GM19023 (cell line): Measurements from ENCODE around the gene ITPA.

ENCODE experiments used
- ATAC-seq: cut with Tn5 transposase; IDR thresholded peaks from one replicate; pipeline ENCODE4 v1.9.1; 2021; ENCODE audit warnings: mild to moderate bottlenecking, moderate library complexity; ENCODE audit not compliant: unreplicated experiment

The ITPA gene

DNA sequence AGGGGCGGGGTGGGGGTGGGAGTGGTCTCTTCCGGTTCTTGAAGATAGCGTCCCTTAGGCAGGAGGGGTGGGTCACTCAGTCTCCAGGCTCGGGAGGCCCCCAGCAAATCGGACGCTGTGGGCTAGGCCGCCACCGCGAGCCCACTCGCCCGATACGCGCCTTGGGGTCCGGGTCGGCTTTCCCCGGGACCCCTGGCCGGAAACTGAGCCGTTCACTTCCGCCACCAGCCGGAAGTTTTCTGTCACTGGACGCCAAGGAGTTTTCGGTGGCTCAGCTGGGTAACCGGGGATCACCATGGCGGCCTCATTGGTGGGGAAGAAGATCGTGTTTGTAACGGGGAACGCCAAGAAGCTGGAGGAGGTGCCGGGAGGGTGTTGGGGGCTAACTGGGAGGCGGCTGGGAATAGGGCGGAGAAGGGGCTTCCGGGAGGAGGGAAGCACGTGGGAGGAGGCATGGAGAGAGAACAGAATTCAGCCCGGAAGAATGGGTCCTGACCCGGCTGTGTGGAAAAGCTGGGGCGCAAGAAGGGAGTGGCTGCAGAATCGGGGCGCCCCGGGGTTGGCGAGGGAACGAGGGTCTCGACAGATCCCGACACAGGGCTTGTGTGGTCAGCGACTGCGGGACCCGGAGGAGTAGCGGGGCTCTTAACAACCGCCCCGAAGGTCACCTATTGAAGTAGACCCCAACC is at the start of gene ITPA:
Gene ITPA (plus strand): TSS at position 242 of the 689 bp plus-strand sequence. CDS start 54 bp downstream, at position 296.
- ATAC-seq, result peak; percentile 50

DNA sequence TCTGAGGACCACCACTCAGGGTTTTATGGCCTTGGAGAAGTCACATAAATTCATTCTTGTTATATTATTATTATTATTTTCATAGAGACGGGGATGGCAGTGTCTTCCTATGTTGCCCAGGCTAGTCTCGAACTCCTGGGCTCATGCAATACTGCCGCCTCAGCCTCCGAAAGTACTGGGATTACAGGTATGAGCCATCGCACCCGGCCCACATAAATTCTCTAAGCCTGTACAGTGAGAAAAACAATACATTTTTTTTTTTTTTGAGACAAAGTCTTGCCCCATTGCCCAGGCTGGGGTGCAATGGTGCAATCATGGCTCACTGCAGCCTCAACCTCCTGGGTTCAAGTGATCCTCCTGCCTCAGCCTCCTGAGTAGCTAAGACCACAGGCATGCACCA is 48.9 kb upstream of the ITPA start:
- ATAC-seq, result no peak

DNA sequence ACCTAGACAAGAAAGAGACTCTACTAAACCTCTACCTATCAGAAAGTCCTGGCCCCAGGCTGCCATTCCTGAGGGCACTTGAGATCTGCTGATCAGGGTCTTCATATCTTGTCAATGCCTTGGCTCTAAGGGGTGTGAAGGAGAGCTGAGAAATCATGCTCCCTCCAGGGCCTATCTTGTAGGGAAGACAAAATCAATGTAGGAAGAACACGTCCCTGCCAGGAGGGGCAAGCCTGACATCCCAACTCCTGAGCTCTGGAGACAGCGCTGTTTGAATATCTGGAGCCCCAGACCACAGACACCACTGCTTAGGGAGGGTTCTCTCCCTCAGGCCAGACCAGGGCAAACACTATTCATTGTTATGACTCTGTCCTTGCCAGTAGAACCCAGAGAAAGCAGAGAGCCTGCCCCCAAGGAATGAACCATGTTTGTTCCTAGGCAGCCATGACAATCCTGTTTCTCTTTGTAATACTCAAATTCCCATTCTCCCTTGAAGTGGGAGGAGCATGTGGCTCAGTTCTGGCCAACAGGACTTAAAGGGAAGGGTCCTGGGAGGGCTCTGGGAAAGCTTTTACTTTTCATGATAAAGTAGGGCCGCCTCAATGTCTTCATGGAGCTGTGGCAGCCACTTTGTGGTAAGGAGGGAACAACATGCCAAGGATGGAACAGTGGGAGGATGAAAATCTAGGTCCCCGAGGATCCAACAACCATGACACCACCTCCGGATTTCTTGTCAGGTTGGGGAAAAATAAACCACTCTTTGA is 47.8 kb upstream of the ITPA start:
- ATAC-seq, result no peak

DNA sequence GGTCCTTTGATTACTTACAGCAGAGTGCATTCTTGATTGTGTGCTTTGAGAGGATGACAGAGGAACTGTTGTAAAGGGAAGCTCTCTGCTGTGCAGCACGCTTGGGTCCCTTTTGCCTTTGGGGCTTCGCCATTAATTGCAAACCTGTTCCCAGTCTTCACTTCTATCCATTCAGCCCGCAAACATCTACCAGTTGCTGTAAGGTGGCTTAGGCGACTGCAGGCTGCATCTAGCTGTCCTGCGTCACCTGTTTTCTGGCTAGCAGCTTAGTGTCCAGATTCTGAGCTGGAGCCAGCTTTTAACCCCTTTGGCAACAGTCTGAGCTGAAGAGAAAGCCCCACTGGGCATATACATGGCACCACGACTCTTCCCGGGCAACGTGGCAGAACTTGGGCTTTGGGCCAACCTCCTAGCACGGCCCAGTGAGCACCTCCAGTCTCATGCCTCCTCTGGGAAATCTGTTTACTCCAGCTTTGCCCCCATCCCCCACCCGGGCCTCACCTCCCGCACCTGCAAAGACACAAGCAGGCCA is 47.2 kb upstream of the ITPA start:
- no peak for ATAC-seq

DNA sequence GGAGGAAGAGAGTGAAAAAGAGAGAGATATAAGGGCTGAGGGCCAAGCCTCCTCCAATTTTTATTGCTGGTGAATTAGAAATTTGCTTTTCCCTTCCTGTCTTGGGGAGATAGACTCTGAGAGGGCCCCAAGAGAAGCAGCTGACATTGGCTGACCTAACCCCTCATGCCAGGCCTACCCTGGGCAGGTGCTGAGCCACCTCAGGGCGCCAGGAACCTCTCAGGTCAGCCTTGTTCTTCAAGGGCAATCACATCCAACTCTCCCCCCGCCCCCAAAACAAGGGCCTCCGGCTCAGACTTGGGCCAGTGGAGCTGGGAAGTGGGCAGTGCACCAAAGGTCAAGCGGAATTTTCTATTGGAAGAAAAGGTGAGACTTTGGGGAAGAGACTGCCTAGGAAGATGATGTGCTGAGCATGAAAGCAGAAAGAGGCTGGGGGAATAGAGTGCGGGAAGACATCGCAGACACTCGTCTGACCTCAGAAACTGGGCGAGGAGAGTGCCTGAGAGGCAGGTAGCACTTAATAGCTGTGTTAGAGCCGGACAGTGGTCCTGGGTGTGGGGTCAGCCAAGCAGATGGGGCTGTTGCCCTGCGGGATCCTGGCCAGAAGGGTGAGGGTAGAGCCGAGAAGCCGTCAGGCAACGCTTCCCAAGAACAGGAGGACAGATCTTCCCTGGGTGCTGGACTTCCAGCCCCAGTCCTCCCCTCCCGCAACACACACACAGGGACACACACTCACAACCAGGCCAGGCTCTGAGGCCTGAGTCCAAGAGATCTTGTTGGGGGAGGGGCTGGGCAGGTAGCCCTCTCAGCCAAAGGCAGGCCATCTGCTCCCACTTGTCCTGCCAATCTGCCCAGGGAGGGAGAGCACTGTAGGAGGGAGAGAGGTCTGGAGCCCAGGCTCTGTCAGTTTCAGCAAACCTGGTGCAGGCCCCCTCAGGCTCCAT is 45.9 kb upstream of the ITPA start:
- no peak for ATAC-seq

DNA sequence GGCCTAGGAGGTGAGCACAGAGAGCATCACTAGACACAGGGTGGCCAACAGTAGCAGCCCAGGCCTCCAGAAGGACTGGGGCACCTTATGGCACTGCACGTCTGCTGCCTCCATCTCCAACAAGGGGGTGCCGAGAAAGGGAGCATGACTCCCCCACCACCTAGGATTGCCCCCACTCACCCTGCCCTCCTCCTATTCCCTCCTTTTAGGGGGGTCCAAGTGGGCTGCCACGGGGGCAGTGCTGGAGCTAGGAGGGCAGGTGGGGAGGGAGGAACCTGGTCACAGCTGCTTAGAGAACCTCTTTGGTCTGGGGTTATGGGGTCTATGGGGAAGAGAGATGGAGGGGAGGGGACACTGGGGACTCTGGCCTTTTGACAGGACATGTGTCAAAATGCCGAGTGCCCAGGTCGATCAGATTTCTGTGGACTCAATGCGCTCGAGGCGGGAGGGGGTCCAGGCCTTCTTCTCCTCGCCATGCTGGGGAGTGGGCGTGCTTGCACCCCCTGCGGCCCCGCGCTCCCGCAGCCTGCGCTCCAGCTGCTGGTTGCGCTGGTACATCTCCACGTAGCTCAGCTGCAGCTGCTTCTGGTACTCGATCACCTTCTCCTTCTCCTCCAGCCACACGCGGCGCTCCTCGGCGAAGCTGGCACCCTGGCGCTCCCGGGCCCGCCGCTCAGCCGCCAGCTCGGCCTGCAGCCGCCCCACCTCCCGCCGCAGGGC is 45.1 kb upstream of the ITPA start:
- ATAC-seq, result no peak

DNA sequence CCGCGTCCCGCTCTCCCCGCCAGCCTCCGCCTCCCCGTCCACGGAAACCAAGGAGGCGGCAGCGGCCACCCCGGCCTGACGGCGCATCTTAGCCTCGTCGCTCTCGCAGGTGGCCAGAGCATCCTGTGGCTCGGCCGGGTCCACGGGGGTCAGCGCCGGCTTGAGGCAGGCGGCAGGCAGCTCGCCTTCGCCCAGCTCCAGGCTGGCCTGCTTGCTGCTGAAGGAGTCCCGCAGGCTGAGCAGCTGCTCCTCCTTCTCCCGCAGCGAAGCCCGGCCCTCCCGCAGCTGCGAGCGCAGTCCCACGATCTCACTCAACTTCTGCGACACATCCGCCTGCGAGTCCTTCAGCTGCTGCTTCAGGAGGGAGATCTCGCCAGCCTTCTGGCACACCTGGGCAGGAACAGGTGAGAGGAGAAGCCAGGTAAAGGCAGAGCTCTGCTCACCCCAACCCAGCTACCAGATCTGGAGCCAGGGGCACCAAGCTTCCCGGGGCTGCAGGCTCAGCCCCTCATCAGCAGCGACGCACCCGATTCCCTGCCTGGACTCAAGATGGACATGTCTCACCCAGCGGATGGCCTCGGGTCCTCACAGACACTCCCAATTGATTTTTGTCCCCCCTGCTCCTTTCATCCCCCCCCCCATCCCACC is 44.4 kb upstream of the ITPA start:
- ATAC-seq, result no peak

DNA sequence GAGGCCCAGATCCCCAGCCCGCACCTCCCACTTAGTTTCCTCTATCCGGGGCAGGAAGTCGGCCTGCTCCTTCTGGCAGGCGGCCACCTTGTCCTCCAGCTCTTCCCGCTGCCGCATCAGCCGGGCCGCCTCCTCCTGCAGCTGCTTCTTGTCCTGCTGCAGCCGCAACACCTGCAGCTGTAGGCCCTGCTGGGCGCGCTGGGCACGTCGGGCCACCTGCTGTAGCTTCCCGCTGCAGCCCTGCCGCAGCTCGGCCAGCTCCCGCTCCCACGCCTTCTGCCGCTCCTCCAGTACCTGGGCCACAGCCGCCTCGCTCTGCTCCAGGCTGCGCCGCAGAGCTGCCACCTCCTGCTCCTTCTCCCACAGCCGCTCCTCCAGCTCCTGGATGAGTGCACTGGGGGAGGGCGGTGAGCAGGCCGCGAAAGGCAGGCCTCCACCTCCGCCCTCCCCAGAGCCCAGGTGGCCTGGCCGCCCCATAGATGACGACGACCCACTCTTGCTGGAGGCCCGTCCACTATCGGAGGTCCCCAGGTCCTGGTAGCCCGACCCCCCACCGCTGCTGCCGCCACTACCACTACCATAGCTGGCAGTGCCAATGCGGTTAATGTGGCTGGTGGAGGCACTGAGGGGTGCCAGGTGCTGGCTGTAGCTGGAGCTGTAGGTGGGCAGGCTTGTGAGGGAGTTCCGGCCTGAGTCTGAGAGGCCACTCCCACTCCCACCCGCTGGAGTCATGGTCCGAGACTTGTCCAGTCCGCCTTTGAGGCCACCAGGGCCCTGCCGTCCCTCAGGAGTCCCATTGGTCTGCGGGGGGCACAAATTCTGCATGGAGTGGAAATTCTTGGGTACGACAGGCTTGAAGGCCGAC is 43.6 kb upstream of the ITPA start:
- ATAC-seq, result no peak

DNA sequence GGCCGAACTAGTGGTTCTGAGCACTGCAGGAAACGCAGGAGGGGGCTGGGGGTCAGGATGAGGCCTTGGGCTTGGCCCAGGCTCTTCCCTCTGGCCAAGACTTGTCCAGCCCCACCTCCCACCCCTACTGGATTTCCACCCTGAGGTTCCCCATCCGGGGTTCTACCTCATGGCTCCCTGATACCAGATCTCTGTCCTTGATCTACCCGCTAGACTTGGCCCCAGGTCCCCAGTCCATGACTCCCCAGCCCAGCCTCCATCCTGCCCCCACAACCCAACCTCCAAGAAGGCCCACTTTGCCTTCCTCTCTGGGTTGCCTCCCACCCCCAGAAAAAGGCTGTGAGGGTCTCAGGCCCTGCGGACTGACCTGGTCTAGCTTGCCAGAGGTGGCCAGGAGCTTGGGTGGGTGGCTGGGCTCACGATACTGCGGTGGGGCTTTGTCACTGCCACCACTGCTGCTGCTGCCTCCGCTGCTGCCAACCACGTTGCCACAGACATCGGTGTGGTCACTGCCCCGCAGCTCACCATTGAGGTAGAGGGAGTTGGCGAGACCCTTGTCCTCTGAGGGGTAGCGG is 42.9 kb upstream of the ITPA start:
- no peak for ATAC-seq

DNA sequence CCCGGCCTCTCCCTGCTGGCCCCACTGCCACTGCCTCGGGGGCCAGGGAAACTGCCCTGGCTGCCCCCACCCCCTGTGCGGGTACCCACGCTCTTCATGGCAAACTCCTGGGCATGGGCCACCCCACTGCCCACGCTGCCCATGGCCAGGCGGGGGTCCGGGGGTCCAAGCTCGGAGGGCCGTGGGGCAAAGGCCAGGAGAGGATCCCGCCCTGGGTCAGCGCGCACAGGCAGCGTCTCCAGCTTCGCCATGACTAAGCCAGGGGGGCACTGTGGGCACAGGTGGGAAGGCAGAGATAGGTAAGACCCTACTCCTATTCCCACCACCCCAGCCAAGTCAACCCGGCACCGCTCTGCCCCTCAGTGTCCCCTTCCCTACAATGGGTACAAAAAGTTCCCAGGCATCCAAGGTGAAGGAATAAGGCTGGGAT is 42.4 kb upstream of the ITPA start:
- no peak for ATAC-seq

DNA sequence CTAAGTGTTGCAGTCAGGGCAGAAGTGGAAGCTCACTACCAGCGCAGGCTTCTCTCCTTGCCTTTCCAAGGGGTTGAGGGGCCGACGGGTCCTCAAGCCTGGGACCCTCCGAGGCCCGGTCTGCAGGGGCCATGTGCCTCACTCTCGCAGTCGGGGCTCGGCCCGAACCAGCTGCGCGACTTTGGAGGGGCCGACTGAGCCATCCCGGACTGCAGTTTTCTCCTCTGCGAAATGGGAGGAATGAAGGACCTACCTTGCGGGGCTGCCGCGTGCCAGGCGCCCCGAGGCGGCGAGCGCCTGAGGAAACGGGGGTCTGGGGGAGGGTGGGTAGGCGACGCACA is 41.6 kb upstream of the ITPA start:
- no peak for ATAC-seq

DNA sequence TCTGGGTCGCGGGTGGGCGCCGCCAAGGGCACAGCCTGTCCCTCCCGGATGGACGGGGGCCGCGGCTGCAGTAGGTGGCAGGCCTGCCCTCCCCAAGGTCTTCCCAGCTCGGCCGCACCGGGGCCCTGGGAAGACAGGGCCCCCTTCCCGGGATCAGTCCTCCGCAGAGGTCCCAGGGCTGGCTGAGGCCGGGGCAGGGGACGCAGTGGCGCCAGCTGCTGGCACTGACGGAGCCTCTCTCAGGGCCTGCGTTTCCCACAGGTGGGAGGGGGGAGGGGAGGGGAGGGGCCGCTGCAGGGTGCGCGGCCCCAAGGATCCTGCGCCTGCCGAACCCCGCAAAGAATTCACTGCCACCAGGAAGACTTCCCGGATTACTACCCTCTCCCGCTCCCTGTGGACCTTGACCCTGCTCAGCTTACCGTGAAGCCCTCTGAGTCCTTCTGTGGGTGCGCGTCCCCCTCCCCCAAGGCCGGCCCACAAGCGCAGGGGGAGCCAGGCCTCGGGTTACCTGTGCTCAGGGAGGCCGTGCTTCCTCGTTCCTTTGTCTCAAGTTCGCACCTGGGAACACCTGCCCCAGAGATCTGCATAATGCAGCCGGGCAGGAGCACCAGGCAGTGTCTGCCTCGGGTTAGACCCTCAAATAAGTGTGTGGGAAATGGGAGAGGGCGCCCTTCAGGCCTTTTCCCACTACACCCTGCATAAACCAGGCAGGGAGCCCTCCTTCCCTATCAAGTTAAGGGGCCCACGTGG is 41.0 kb upstream of the ITPA start:
- ATAC-seq, result no peak

DNA sequence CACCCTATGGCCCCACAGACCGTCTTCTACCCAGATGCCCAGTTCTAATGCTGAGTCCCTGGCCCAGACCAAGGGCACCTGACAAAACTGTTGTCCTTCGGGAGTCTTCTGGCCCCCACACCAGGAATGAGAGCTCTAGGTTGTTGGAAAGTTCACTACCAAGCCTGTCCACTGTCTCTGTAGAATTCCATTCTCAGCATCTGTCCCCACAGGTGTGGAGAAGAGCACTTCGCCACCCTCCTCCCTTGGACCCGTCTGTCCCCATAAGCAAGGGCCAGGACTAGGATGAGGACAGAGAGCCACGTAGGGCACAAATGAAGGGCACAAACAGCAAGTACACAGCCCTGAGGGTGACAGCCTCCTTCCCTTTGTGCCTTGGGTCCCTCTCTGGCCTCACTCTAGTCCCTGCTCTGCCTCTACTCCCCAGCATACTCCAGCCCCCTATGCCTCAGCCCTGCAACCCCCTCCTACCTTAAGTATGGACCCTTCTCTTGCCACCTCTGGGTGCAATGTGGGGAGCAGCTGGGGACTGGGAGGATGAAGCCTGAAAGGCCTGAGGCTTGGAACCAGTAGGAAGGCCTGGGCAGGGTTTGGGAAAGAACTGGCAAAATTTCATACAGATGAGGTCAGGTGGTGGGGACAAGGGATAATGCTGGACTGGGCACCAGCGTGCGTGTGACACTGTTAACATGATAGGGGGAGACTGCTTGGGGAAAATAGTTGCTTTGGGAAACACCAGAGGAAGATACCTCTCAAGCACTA is 40.3 kb upstream of the ITPA start:
- no peak for ATAC-seq

DNA sequence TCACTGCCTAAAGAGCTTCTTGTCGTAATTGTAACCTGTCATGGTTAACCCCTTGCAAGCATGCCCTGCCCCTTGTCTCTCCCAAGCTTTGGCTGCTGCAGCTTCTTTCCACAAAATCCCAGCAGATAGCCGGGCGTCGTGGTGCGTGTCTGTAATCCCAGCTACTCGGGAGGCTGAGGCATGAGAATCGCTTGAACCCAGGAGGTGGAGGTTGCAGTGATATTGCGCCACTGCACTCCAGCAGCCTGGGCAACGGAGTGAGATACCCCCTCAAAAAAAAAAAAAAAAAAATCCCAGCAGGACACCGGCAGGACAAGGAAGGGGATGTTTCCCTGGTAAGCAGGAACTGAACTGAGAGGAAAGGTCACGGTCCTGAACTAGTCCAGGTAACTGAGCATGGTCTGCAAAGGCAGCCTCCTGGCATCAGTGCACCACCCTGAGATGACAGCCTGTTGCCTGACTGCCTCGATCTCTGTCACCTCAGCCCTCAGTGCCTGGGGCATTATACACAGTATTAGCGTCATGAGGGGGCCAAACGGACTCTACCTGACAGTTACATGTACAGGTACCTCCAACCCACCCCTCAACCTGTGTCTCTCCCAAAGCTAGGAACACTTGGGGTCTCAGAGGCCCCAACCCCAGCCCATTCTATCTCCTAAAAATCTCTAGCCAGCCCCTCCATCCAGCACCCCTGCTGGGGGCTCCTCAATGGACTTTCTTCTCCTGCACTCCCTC is 37.7 kb upstream of the ITPA start:
- no peak for ATAC-seq

DNA sequence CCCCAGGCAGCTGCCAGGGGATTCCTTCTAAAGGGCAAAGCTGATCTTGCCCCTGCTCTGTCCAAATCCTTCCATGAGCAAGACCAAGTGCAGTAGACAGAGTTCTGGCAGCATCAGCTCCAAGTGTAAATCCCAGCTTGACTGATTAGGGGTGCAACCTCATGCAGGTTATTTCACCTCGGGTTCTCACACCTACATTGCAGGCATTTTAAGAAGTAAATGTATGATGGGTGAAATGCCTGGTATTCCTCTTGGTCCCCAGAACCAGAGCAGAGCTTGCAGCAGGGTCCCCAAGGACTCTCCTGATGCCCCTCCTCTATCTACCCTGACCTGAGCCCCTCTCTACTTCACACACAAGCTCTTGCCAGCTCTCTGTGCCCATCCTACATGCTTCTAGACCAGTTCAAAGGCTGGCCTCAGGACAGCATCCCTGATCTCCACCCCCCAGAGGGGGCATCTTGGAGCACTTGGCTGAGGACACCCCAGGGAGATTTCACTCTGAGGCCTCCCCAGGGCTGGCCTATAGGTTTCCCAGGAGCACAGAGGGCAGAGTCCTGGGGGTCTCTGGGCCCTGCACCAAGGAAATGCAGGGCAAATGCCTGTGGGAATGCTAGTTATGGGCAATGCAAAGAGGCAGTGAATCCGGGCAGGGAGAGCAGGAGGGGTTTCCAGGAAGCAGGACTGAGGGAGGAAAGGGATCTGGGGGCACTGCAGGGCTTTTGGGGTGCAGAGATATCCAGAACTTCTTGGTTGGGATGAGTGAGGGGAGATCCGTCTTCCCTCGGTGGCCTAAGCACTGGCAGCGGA is 37.0 kb upstream of the ITPA start:
- ATAC-seq, result no peak
